Smooth muscle cell of the brain vasculature (primary cell): Measurements from ENCODE around the gene OR2D3.
"Not testable (repeated sequence)": the region's sequence is repeated elsewhere in the genome, so short reads cannot be mapped to it uniquely, and the experiment has no call there.

ENCODE experiments used
- DNase-seq: peaks from one replicate; pipeline ENCODE4 v3.0.0-alpha.2; 2012; ENCODE audit warnings: low read depth, low spot score

Gene OR2D3, protein sequence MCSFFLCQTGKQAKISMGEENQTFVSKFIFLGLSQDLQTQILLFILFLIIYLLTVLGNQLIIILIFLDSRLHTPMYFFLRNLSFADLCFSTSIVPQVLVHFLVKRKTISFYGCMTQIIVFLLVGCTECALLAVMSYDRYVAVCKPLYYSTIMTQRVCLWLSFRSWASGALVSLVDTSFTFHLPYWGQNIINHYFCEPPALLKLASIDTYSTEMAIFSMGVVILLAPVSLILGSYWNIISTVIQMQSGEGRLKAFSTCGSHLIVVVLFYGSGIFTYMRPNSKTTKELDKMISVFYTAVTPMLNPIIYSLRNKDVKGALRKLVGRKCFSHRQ

DNA sequence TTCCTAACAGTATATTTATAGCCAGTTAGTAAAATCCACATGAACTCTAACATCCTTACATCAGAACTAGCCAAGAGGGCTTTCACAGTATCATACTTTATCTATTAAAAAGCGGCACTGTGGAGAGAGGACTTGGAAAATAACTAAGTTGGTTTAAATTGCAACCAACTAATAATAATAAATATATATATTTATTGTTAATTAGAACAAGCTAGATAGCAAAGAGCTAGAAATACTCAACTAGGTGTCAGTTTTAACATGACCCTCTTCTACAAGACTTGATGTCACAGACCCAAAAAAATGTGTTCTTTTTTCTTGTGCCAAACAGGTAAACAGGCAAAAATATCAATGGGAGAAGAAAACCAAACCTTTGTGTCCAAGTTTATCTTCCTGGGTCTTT is at the start of gene OR2D3:
OR2D3 (plus strand) TSS at position 301 of the 400 bp plus-strand sequence; CDS start at position 301, 0 bp downstream.
- DNase-seq: no peak

DNA sequence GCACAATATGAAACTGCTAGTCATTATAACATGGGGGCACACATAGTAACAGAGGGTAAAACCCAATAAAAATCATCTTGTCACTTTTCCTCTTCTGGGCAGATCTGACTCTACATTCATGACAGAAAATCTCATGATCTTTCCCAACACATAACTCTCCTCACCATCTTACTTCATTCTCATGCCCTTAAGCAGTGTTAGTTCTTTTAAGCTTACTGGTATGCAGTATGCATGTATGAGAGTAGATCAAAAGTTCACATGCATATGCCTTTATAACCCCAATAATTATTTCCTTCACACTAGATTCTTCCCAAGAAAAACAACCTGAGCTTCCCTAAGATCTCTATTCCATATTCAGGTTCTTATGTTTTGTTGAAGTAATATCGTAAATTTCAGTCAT is 49.5 kb upstream of the OR2D3 start:
- DNase-seq: no peak

DNA sequence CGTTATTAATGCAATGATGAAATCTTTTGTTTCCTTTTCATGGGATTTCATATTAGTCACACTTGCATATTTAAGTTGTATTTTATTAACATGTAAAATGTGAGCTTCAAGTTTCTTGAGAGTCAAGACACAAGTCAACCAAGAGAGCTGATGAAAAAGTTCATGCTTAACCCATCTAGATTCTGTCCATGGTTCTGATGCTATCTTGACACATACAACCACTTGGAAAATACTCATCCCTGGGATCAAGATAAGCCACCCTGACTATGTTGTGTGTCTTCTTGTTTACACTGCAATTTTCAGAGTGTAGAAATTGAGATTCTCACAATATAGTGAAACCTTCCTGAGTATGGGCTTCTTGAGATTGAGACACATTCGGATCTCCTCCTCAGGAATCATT is 45.0 kb upstream of the OR2D3 start:
- no peak for DNase-seq

DNA sequence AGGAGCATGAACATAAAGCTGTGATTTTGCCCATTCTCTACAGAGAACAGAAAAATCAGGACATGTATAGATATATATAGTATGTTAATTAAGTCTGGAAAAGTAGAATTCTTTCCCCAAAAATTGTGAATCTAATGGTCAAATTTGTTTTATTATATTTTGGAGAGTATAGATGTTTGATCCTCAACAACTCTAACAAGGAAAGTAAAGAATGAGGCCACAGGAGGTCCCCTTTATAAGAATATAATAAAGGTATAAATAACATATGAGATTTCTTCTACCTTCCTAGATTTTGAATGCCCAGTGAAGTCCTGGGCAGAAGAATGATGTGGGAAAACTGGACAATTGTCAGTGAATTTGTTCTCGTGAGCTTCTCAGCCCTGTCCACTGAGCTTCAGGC is 44.5 kb upstream of the OR2D3 start, which contains the start of gene OR10A4:
OR10A4 (plus strand) TSS at position 301 of the 400 bp plus-strand sequence; CDS start at position 324, 23 bp downstream.
- DNase-seq: no peak

DNA sequence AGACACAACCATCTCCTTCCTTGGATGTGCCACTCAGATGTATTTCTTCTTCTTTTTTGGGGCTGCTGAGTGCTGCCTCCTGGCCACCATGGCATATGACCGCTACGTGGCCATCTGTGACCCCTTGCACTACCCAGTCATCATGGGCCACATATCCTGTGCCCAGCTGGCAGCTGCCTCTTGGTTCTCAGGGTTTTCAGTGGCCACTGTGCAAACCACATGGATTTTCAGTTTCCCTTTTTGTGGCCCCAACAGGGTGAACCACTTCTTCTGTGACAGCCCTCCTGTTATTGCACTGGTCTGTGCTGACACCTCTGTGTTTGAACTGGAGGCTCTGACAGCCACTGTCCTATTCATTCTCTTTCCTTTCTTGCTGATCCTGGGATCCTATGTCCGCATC is 43.9 kb upstream of the OR2D3 start:
- DNase-seq: no peak

DNA sequence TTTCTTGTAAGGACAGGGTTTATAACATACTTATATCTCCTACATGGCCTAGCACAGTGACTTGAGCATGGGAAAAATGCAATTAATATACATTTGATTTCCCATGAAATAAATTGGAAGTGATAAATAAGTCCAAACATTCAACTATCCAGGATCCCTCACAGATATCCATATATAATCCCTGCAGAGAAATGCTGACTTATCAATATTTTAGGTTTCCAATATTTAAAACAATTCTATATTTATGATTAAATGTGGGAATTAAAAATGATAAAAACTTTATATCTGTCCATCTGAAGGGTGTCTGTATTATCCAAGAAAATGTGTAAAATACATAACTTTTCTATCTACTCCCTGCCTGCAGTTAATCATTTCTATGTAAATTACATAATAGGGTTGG is 38.1 kb upstream of the OR2D3 start:
- no peak for DNase-seq

DNA sequence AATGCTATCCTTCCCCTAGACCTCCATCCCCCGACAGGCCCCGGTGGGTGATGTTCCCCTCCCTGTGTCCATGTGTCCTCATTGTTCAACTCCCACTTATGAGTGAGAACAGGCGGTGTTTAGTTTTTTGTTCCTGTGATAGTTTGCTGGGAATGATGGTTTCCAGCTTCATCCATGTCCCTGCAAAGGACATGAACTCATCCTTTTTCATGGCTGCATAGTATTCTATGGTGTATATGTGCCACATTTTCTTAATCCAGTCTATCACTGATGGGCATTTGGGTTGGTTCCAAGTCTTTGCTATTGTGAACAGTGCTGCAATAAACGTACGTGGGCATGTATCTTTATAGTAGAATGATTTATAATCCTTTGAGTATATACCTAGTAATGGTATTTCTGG is 33.1 kb upstream of the OR2D3 start:
- not testable (repeated sequence) for DNase-seq

DNA sequence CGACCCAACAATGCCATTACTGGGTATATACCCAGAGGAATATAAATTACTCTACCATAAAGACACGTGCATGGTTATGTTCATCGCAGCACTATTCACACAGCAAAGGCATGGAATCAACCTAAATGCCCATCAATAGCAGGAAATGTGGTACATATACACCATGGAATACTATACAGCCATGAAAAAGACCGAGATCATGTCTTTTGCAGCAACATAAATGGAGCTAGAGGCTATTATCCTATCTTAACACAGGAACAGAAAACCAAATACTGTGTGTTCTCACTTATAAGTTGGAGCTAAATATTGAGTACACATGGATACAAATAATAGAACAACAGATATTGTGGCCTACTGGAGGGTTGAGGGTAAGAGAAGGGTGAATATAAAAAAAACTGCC is 32.0 kb upstream of the OR2D3 start:
- DNase-seq: no peak

DNA sequence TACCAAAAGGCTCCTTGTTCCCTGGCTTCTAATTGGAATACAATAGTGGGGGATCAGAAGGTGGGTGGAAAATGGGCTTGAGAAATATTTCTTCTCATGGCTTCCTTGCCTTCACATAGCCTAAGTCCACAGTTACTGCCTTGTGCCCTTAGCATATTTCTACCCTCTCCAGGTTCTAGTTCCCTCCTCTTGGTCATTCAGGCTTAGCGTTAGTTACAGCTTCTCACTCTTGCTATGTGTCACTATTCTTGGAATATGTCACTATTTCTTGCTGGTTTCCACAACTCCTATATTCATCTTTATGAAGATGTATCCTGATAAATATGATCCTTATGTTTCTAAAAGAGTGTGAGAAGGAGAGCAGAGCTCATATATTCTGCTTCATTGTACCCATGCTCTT is 31.0 kb upstream of the OR2D3 start:
- DNase-seq: no peak

DNA sequence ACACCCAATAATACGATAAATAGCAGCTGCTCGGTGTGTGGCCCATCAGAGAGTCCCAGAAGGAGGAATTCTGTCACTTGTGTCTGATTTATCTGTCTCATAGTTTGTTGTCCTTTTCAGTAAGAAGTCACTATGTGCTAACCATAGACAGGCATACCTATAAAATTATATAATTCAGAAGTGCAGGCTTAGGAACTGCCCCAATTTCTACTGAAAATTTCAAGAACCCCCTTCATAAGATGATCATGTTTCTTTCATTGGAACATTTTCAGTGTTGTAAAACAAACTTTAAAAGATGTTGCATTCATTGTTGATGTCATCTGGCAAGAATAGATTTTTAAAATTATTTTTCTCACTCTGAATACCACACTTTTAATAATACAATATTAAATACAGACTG is 28.4 kb upstream of the OR2D3 start, which contains the start of gene OR2D2:
OR2D2 (minus strand) TSS at position 101 of the 400 bp plus-strand sequence; CDS start at position 101, 0 bp downstream.
- no peak for DNase-seq

DNA sequence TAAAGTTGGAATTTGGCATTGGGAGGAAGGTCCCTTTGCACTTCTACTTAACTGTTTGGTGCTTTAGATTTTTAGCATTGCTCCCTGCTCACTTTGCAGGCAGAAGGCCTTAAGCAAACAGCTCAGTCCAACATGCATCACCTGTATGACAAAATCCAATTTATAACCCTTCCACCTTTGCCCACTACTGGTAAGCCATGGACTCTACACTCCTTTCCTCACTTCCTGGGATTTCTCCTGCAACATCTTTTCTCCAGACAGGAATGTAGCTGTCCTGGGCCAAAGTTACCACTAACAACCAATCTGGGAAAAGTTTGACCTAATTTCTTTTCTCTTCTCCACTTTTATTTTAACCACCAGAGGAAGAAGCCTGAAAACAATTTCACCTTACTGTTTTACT is 26.7 kb upstream of the OR2D3 start:
- no peak for DNase-seq

DNA sequence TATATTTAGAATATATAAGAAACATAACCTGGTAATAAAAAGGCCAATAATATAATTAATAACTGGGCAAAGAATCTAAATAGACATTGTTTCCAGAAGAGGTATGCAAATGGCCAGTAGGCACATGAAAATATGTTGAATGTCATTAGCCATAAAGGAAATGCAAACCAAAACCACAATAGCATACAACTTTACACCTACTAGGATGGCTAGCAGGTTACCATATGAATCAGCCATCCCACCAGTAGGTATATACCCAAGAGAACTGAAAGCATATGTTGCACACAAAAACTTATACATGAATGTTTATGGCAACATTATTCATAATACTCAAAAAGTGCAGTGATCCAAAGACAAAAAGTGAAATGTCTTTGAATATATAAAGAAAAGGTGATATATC is 25.8 kb upstream of the OR2D3 start:
- no peak for DNase-seq

DNA sequence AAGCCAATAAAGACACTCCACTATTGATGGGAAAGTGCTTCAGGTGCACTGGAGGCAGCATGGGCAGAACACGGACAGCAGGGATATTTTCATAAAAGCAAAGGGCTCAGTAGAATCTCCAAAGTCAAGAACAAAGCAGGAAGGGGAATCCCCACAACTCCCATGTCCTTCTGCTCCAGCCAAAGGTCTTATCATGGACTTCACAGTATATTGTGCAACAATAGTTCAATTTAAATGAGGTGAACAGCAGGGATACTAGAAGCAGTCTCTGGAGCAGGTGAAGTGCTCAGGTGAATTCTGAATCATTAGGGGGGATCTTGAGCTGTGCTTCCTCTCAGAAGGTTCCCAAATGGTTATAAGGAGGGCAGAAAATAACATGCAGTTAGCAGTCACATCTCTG is 21.9 kb upstream of the OR2D3 start:
- no peak for DNase-seq

DNA sequence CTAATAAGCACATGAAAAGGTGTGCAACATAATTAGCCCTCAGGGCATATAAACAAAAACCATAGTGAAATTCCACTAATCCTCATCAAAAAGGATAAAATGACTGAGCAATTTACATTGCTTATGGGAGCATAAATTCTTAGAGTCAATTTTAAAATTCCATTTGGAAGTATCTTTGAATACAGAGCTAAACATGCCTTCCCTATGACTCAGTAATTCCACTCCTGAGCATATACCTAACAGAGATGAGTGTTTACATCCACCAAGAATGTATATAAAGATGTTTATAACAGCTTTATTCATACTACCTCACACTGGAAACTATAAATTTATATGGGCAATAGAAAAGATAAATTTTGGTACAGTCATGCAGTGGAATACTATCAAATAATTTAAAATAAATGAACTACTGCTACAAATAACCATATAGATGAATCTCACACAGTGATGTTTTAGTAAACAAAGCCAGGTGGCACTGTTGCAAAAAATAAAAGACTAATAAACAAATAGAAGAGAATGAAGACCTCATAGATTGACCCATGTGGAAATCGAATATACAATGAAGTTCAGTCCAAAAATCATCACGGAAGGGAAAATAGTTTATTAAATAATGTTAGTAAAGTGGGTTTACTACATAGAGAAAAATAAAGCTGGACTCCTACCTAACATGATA is 20.3 kb upstream of the OR2D3 start:
- no peak for DNase-seq

DNA sequence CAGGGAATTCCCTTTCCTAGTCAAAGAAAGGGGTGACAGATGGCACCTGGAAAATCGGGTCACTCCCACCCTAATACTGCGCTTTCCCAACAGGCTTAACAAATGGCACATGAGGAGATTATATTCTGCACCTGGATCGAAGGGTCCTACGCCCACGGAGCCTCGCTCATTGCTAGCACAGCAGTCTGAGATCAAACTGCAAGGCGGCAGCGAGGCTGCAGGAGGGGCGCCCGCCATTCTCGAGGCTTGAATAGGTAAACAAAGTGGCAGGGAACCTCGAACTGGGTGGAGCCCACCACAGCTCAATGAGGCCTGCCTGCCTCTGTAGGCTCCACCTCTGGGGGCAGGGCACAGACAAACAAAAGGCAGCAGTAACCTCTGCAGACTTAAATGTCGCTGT is 16.0 kb upstream of the OR2D3 start:
- not testable (repeated sequence) for DNase-seq

DNA sequence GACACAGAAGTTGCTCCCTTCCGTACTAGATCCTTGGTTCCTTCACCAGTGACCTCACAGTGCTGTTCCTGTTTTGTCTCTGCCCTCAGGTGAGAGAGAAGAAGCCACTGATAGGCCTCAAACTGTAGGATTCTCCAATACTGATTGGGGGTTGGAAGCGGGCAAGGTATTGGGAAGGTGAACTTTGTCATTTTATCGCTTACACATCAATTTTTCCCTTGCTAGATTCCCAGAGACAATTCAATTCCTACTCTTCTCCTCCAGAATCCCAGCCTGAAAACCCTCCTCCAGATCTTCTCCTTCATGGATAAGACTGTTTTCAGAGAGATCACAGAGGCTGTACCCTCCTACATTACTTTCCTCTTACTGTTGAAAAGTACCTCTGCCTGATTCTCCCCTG is 9.4 kb upstream of the OR2D3 start:
- DNase-seq: no peak

DNA sequence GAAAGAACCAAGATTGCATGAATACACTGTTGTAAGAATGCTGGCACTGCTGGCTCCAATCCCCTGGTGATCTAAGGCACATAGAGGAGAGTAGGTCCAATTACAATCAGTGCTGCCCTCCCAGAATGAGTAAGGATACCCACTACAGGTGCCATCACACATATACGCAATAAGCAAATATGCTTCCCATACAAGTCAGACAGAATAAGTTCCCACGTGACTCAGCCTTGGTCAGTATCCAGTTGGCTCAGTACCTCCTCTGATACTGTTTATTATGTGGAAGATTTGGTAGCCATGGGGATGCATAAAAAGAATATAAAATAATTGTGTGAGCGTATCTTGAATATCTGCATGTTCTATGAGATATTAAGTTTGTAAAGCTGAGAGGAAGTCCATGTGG is 8.9 kb upstream of the OR2D3 start:
- no peak for DNase-seq

DNA sequence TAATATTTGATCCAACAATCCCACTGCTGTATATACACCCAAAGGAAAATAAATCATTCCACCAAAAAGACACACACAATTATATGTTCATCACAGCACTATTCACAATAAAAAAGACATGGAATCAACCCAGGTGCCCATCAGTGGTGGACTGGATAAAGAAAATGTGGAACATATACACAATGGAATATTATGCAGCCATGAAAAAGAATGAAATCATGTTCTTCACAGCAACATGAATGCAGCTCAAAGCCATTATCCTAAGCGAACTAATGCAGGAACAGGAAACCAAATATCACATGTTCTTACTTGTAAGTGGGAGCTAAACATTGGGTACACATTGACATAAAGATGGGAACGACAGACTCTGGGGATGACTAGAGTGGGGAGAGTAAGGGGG is 1.1 kb upstream of the OR2D3 start:
- no peak for DNase-seq

DNA sequence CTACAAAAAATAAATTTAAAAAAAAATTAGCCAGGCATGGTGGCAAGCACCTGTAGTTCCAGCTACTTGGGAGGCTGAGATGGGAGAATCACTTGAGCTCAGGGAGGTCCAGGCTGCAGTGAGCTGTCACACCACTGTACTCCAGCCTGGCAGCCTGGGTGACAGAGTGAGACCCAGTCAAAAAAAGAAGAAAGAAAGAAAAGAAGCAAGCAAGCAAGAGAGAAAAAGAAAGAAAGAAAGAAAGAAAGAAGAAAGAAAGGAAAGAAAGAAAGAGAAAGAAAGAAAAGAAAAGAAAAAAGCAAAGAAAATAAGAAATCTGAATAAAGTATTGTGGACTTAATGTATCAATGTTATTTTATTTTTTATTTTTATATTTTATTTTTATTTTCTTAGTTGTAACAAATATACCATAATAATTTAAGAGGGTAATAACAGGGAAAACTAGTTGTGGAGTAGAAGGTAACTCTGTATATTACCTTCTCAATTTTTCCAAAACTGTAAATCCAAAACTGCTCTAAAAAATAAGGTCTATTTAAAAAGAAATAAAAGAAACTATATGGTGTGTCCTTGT is 4.3 kb downstream of the OR2D3 start:
- DNase-seq: no peak

DNA sequence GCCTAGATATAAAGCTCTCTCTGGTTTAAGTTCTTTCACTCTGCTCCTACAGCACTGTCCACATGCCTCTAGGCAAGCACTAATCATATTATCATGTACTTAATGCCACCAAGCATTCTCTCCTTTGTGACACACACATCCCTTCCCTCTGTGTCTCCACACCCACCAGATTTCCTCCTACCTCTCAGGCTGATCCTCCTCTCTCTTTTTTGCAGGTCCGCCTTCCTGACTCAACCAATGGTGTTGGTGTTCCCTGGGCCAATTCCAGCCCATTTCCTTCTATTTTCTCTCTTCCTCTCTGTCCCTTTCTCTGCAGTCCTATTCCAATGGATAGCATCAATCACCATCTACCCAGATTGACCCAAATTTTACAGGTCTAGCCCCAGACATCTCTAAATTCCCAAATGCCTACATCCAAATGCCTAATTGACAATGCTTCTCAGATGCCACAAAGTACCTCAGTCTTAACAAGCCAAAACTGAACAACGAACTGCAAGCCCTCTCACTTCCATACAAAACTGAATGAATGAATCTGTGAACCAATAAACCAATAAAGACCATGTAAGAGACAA is 4.9 kb downstream of the OR2D3 start:
- DNase-seq: no peak

DNA sequence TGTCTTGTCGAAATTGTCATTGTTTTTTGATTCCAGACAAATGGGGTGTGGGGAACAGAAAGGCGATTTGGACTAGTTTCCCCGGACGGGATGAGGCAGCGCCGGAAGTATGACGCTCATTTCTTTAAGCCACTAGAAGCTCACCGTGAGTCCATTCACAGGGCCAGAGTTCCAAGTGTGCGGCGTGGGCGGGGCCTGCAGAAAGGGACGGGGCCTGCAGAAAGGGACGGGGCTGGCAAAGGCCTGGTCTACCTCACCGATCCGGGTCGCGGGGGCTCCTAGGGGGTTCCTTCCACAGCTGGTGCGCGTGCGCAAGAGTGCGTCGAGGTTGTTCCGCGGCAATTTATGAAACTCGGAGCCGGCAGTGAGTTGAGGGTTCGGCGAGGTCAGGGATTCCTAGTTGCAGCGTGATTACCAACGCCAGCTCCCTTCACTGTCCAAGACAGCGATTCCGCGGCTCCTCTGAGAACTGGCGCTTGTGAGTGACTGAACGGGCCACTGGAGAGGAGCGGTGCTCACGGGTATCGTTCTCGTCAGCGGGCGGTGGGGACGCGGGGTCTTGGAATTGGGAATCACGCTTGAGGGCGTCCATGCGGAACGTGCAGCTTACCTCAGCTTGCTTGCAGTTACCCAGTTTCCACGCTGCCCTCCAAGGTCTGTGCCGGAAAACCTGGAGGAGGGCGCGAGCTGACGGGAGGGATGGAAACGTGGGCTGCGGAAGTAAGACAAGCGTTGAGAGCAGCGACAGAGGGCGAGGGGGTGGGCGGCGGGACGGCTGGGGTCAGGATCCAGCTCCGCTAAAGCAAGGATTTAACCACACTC is 5.6 kb downstream of the OR2D3 start, which contains the start of gene ZNF215:
ZNF215 (plus strand) TSS at position 219 of the 822 bp plus-strand sequence. CDS start 5,847 bp downstream, outside the sequence.
- peak; percentile 33 for DNase-seq
